H9 (cell line): ENCODE results near the gene COX7B. TPM values are rescaled to one million over a fixed set of nuclear protein-coding genes. Genes with fewer than 3 reads are reported as not detected.
"Not testable (repeated sequence)": the region's sequence is repeated elsewhere in the genome, so short reads cannot be mapped to it uniquely, and the experiment has no call there.

Source experiments
- DNase-seq: peaks from one replicate; pipeline ENCODE4 v3.0.0-alpha.2; 2017
- H2AFZ ChIP-seq: one replicate; pipeline ENCODE4 v1.6.1; 2013; ENCODE audit warnings: mild to moderate bottlenecking, low read length, control low read depth, moderate library complexity
- H2AK5ac ChIP-seq: 2 replicates; pipeline ENCODE4 v1.6.1; 2013; ENCODE audit warnings: low read length, control low read depth, mixed read lengths; ENCODE audit not compliant: insufficient read length
- H2BK120ac ChIP-seq: one replicate; pipeline ENCODE4 v1.6.1; 2013; ENCODE audit warnings: low read depth, mild to moderate bottlenecking, low read length, control low read depth, inconsistent platforms; ENCODE audit not compliant: poor library complexity, severe bottlenecking
- H2BK12ac ChIP-seq: 2 replicates; pipeline ENCODE4 v1.6.1; 2013; ENCODE audit warnings: low read length, control low read depth, mixed read lengths, low read depth; ENCODE audit not compliant: insufficient read length
- H2BK15ac ChIP-seq: 2 replicates; pipeline ENCODE4 v1.6.1; 2013; ENCODE audit warnings: low read depth, low read length, control low read depth
- H2BK20ac ChIP-seq: one replicate; pipeline ENCODE4 v1.6.1; 2013; ENCODE audit warnings: low read depth, mild to moderate bottlenecking, low read length, control low read depth, inconsistent platforms; ENCODE audit not compliant: poor library complexity, severe bottlenecking
- H2BK5ac ChIP-seq: 2 replicates; pipeline ENCODE4 v1.6.1; 2013; ENCODE audit warnings: low read length, control low read depth, mixed read lengths; ENCODE audit not compliant: insufficient read length
- H3K14ac ChIP-seq: 2 replicates; pipeline ENCODE4 v1.6.1; 2013; ENCODE audit warnings: low read length, control low read depth; ENCODE audit not compliant: insufficient read depth
- H3K18ac ChIP-seq: 2 replicates; pipeline ENCODE4 v1.6.1; 2013; ENCODE audit warnings: low read depth, mild to moderate bottlenecking, mixed read lengths, low read length, control low read depth; ENCODE audit not compliant: insufficient read length
- H3K23ac ChIP-seq: 2 replicates; pipeline ENCODE4 v1.6.1; 2013; ENCODE audit warnings: low read length, control low read depth, mixed read lengths, low read depth; ENCODE audit not compliant: insufficient read length
- H3K23me2 ChIP-seq: 2 replicates; pipeline ENCODE4 v1.6.1; 2013; ENCODE audit warnings: low read depth, mild to moderate bottlenecking, mixed read lengths, low read length, control low read depth; ENCODE audit not compliant: insufficient read length, poor library complexity, severe bottlenecking
- H3K27ac ChIP-seq: 2 replicates; pipeline ENCODE4 v1.5.1; 2013; ENCODE audit warnings: low read length, control low read depth, mixed read lengths, low read depth; ENCODE audit not compliant: insufficient read length
- H3K27me3 ChIP-seq: 2 replicates; pipeline ENCODE4 v1.6.1; 2013; ENCODE audit warnings: low read length, control low read depth, inconsistent platforms; ENCODE audit not compliant: insufficient read depth
- H3K4ac ChIP-seq: 2 replicates; pipeline ENCODE4 v1.6.1; 2013; ENCODE audit warnings: low read depth, mild to moderate bottlenecking, control low read depth, inconsistent platforms, low read length, moderate library complexity
- H3K4me1 ChIP-seq: 2 replicates; pipeline ENCODE4 v1.6.1; 2013; ENCODE audit warnings: low read length, control low read depth, inconsistent platforms; ENCODE audit not compliant: insufficient read depth
- H3K4me2 ChIP-seq: 2 replicates; pipeline ENCODE4 v1.6.1; 2013; ENCODE audit warnings: low read length, control low read depth, mixed read lengths; ENCODE audit not compliant: insufficient read length, insufficient read depth
- H3K56ac ChIP-seq: 2 replicates; pipeline ENCODE4 v1.6.1; 2013; ENCODE audit warnings: low read depth, mild to moderate bottlenecking, mixed read lengths, low read length, control low read depth; ENCODE audit not compliant: insufficient read length
- H3K79me1 ChIP-seq: 2 replicates; pipeline ENCODE4 v1.6.1; 2013; ENCODE audit warnings: low read depth, mild to moderate bottlenecking, moderate library complexity, low read length, control low read depth, inconsistent platforms; ENCODE audit not compliant: insufficient read depth, poor library complexity, severe bottlenecking
- H3K79me2 ChIP-seq: 2 replicates; pipeline ENCODE4 v1.6.1; 2013; ENCODE audit warnings: low read length, control low read depth, inconsistent platforms; ENCODE audit not compliant: insufficient read depth
- H3K9ac ChIP-seq: 2 replicates; pipeline ENCODE4 v1.6.1; 2013; ENCODE audit warnings: low read length, control low read depth, mixed read lengths; ENCODE audit not compliant: insufficient read length; ENCODE audit errors: extremely low read depth
- H3K9me3 ChIP-seq: one replicate; pipeline ENCODE4 v1.6.1; 2013; ENCODE audit warnings: low read depth, low read length, inconsistent platforms; ENCODE audit not compliant: control insufficient read depth
- H3T11ph ChIP-seq: one replicate; pipeline ENCODE4 v1.6.1; 2013; ENCODE audit warnings: mild to moderate bottlenecking, low read length, control low read depth, inconsistent platforms
- H4K20me1 ChIP-seq: one replicate; pipeline ENCODE4 v1.6.1; 2013; ENCODE audit not compliant: control insufficient read depth, insufficient read length, insufficient read depth
- H4K5ac ChIP-seq: 2 replicates; pipeline ENCODE4 v1.6.1; 2013; ENCODE audit warnings: low read depth, mild to moderate bottlenecking, mixed read lengths, low read length, control low read depth; ENCODE audit not compliant: insufficient read length
- H4K8ac ChIP-seq: replicated peaks from 2 replicates; pipeline ENCODE4 v1.6.1; 2013; ENCODE audit warnings: low read length, control low read depth, mixed read lengths, low read depth; ENCODE audit not compliant: insufficient read length
- H4K91ac ChIP-seq: 2 replicates; pipeline ENCODE4 v1.6.1; 2013; ENCODE audit warnings: low read depth, mild to moderate bottlenecking, moderate library complexity, mixed read lengths, low read length, control low read depth; ENCODE audit not compliant: insufficient read length
- H3K27ac Mint-ChIP-seq, 3 experiments: 2 replicates in 2 of 3; 3 replicates in 1 of 3; pipeline ENCODE4 v1.8.0; 2020 to 2021; ENCODE audit warnings: mixed read lengths in 3 of 3, mild to moderate bottlenecking in 1 of 3, moderate library complexity in 1 of 3
- H3K27me3 Mint-ChIP-seq: 2 replicates; pipeline ENCODE4 v1.8.0; 2021; ENCODE audit warnings: low read depth, mild to moderate bottlenecking, moderate library complexity, mixed read lengths
- H3K36me3 Mint-ChIP-seq, 3 experiments: 2 replicates in 2 of 3; 3 replicates in 1 of 3; pipeline ENCODE4 v1.8.0; 2020 to 2021; ENCODE audit warnings: low read depth in 3 of 3, mixed read lengths in 3 of 3; ENCODE audit not compliant: insufficient read depth in 1 of 3
- H3K4me1 Mint-ChIP-seq, 2 experiments: 2 replicates each; pipeline ENCODE4 v1.8.0; 2020; ENCODE audit warnings: mixed read lengths in 2 of 2
- H3K4me3 Mint-ChIP-seq, 2 experiments: 2 replicates in 1 of 2; 3 replicates in 1 of 2; pipeline ENCODE4 v1.8.0; 2020 to 2021; ENCODE audit warnings: mild to moderate bottlenecking in 2 of 2, mixed read lengths in 2 of 2, moderate library complexity in 1 of 2
- H3K9me3 Mint-ChIP-seq, 2 experiments: 2 replicates in 1 of 2; 3 replicates in 1 of 2; pipeline ENCODE4 v1.8.0; 2020; ENCODE audit warnings: mild to moderate bottlenecking in 2 of 2, mixed read lengths in 2 of 2, moderate library complexity in 1 of 2
- CTCF ChIP-seq: fragments of 200-600 bp; sonication (generic); conservative IDR thresholded peaks from 3 replicates; pipeline ENCODE4 v1.8.0; 2021; ENCODE audit warnings: antibody characterized with exemption, mild to moderate bottlenecking
- WGBS: extraction: QIAGEN DNeasy Blood & Tissue Kit; methylation state at CpG from one replicate; pipeline ENCODE4 v1.1.7; 2013; ENCODE audit warnings: missing lambda C conversion rate, low lambda C conversion rate, mixed read lengths; ENCODE audit not compliant: insufficient read length; ENCODE audit errors: extremely low coverage; 5-methylcytosine and 5-hydroxymethylcytosine counted together
- total RNA-seq: library from RNA; stranded (reverse); gene quantifications from 2 replicates; pipeline ENCODE4 v1.2.1, GENCODE V29; 2021

Gene COX7B
- total RNA-seq, 1 experiment from 2014 or later = 253 TPM

- WGBS = no CpG with 5 or more reads among the region's 8 CpGs
- TF ChIP-seq CTCF = no peak
- Histone ChIP-seq H3K27me3 (no peaks in the 10 kb centered on the region), H2BK20ac (no peak overlapping the region), H4K20me1 (no peaks in the 10 kb centered on the region), H4K91ac (no peak overlapping the region), H2BK15ac (no peak overlapping the region), H3K4me2 (no peak overlapping the region), H3T11ph (no peak overlapping the region), H3K79me1 (no peaks in the 10 kb centered on the region), H3K9me3 (peaks cover 9% of the 10 kb centered on the region), H3K23me2 (no peaks in the 10 kb centered on the region), H3K4ac (no peak overlapping the region), H3K56ac (no peak overlapping the region), H2BK5ac (no peak overlapping the region), H3K4me1 (no peaks in the 10 kb centered on the region), H2AFZ (no peak overlapping the region), H2BK120ac (no peak overlapping the region), H3K27ac (no peak overlapping the region), H3K23ac (no peak overlapping the region), H4K5ac (no peak overlapping the region), H3K18ac (no peak overlapping the region), H4K8ac (no peak overlapping the region), H3K79me2 (no peaks in the 10 kb centered on the region), H2AK5ac (no peak overlapping the region), H3K14ac (no peak overlapping the region), H3K9ac (no peak overlapping the region), H2BK12ac (no peak overlapping the region)
- H3K4me1 Mint-ChIP-seq = no peaks in the 10 kb centered on the region
- peaks cover 33 to 45% of the 10 kb centered on the region in 2 experiments for H3K9me3 Mint-ChIP-seq
- no peak for DNase-seq
- H3K36me3 Mint-ChIP-seq = peaks cover 12 to 28% (median 26%) of the 10 kb centered on the region in 3 experiments
- H3K4me3 Mint-ChIP-seq = no peak overlapping the region
- no peaks in the 10 kb centered on the region; the same call in 1 of the 2 replicates for H3K27me3 Mint-ChIP-seq
- no peak overlapping the region for H3K27ac Mint-ChIP-seq
These were observed 23.9 kb upstream of the COX7B start for GRCh38 chrX:77875372-77875771.

- H2BK20ac ChIP-seq, H4K5ac ChIP-seq, H2BK15ac ChIP-seq, H3K18ac ChIP-seq, H3K4me3 Mint-ChIP-seq, DNase-seq, H2AK5ac ChIP-seq, H2BK5ac ChIP-seq, H3K4ac ChIP-seq, H3K23ac ChIP-seq, H3K4me1 ChIP-seq, H4K91ac ChIP-seq, H3K9ac ChIP-seq, H3T11ph ChIP-seq, H3K27me3 ChIP-seq, H3K27me3 Mint-ChIP-seq, H3K79me2 ChIP-seq, H3K4me1 Mint-ChIP-seq, H3K4me2 ChIP-seq, H2AFZ ChIP-seq, H4K8ac ChIP-seq, H3K79me1 ChIP-seq, H3K56ac ChIP-seq, H3K27ac ChIP-seq, H3K14ac ChIP-seq, H3K23me2 ChIP-seq, H4K20me1 ChIP-seq, H3K9me3 ChIP-seq, H3K27ac Mint-ChIP-seq, H2BK120ac ChIP-seq, H2BK12ac ChIP-seq: not testable (repeated sequence)
- no CpG with 5 or more reads among the region's 4 CpGs for WGBS
- H3K9me3 Mint-ChIP-seq = peaks cover 22 to 30% of the 10 kb centered on the region in 2 experiments
- H3K36me3 Mint-ChIP-seq = peaks cover 2 to 19% (median 2%) of the 10 kb centered on the region in 3 experiments; a peak in 5 of 7 replicates
These were observed 17.9 kb upstream of the COX7B start for GRCh38 chrX:77881418-77881817.
